ENCODE data around the gene BMPR1A. TPM values are rescaled to one million over a fixed set of nuclear protein-coding genes. Genes with fewer than 3 reads are reported as not detected.

BMPR1A gene
- total and polyA plus RNA-seq, 4 donors = 3.8 to 66.2 (median 19.7) TPM

DNA sequence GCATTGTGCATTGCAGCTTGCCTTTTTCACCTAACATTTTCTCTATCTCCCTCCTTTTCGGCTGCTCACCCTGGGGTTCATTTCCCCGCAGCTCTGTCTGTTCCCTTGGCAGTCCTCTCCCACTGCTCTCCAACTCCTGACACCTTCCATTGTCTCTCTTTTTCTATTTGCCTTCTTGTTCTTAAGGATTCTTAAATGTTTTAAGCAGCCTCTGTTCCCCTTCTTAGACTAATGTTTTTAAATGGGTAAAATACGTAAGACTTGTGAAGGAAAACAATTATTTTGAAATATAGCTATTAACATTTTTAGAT is 19.4 kb downstream of the BMPR1A start:
- Histone ChIP-seq H3K4me1 (ENCODE audit: control insufficient read depth in 5 of 5, insufficient read depth in 5 of 5, low read length in 5 of 5) (peaks cover 0 to 14% (median 5%) of the 10 kb centered on the region in 5 donors), H3K27me3 (ENCODE audit: control insufficient read depth in 3 of 3, insufficient read depth in 3 of 3, low read length in 2 of 3) (no peaks in the 10 kb centered on the region), H3K36me3 (ENCODE audit: control insufficient read depth in 4 of 4, insufficient read depth in 4 of 4, low read length in 4 of 4) (no peaks in the 10 kb centered on the region), H3K4me3 (no peak overlapping the region), H3K27ac (ENCODE audit: low read depth in 1 of 2, low read length in 1 of 2) (no peak overlapping the region), H3K9me3 (ENCODE audit: control insufficient read depth in 4 of 4, insufficient read depth in 3 of 4, low read length in 3 of 4) (no peaks in the 10 kb centered on the region), H3K9ac (ENCODE audit: insufficient read depth in 1 of 2, low read length in 2 of 2) (no peak overlapping the region)
- no peak for ATAC-seq (ENCODE audit: insufficient read depth, low FRiP score)
- 54 to 82% methylated on average over 3 of the region's 3 CpGs for WGBS, 2 donors
- TF ChIP-seq CTCF (IDR thresholded peaks at IDR 0.05; ENCODE audit: control extremely low read depth, extremely low read depth) = no peak
- DNase-seq = no peak

DNA sequence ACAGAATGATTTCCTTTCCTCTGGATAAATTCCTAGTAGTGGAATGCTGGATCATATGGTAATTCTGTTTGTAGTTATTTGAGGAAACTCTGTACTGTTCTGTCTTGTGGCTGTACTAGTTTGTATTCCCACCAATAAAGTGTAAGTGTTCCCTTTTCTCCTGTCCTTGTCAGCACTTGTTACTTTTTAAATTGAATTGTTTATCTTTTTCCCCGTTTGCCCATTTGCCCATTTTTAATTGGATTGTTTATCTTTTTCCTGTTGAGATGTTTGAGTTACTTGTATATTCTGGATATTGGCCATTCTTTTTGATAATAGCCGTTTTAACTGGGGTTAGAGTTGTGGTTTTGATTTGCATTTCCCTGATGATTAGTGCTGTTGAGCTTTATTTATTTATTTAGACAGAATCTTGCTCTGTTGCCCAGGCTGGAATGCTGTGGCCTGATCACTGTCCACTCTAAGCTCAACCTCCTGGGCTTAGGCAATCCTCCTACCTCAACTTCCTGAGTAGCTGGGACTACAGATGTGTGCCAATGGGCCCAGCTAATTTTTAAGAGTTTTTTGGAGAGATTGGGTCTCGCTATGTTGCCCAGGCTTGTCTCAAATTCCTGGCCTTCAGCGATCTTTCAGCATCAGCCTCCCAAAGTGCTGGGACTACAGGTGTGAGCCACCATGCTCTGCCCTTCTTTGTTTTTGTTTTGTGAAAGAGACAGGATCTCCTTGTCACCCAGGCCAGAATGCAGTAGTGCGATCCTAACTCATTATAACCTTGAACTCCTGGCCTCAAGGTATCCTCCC is 23.0 kb downstream of the BMPR1A start:
- Histone ChIP-seq H3K27me3 (ENCODE audit: control insufficient read depth in 3 of 3, insufficient read depth in 3 of 3, low read length in 2 of 3) (no peaks in the 10 kb centered on the region), H3K9me3 (ENCODE audit: control insufficient read depth in 4 of 4, insufficient read depth in 3 of 4, low read length in 3 of 4) (no peaks in the 10 kb centered on the region), H3K36me3 (ENCODE audit: control insufficient read depth in 4 of 4, insufficient read depth in 4 of 4, low read length in 4 of 4) (no peaks in the 10 kb centered on the region), H3K9ac (ENCODE audit: insufficient read depth in 1 of 2, low read length in 2 of 2) (no peak overlapping the region), H3K4me3 (no peak overlapping the region), H3K27ac (ENCODE audit: low read depth in 1 of 2, low read length in 1 of 2) (no peak overlapping the region), H3K4me1 (ENCODE audit: control insufficient read depth in 5 of 5, insufficient read depth in 5 of 5, low read length in 5 of 5) (peaks cover 0 to 19% (median 5%) of the 10 kb centered on the region in 5 donors)
- no peak for DNase-seq
- 64 to 67% methylated on average over 5 of the region's 5 CpGs for WGBS, 2 donors
- no peak for TF ChIP-seq CTCF (IDR thresholded peaks at IDR 0.05; ENCODE audit: control extremely low read depth, extremely low read depth)
- no peak for ATAC-seq (ENCODE audit: insufficient read depth, low FRiP score)

DNA sequence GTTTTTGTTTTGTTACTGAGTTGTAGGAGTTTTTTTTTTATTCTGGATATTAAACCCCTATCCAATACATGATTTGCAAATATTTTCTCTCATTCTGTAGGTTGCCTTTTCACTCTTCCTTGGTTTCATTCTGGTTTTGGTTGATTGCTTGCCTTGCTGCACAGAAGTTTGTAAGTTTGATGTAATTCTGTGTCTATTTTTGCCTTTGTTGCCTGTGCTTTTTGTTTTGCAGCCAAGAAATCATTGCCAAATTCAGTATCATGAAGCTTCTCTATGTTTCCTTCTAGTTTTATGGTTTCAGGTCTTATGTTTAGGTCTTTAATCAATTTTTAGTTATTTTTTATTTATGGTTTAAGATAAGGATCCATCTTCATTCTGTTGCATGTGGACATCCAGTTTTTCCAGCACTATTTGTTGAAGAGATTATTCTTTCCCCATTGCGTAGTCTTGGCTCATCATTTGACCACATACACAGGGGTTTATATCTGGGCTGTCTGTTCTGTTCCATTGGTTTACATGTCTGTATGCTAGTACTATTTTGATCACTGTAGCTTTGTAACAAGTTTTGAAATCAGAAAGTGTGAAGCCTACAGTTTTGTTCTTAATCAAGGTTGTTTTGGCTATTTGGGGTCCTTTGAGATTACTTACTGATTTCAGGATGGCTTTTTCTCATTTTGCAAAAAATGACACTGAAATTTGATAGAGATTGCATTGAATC is 26.4 kb downstream of the BMPR1A start:
- H3K9ac ChIP-seq (ENCODE audit: insufficient read depth in 1 of 2, low read length in 2 of 2) = no peak overlapping the region
- H3K36me3 ChIP-seq (ENCODE audit: control insufficient read depth in 4 of 4, insufficient read depth in 4 of 4, low read length in 4 of 4) = peaks cover 0 to 2% (median 0%) of the 10 kb centered on the region in 4 donors
- WGBS, 2 donors = 85 to 90% methylated on average over 1 of the region's 1 CpG
- H3K27me3 ChIP-seq (ENCODE audit: control insufficient read depth in 3 of 3, insufficient read depth in 3 of 3, low read length in 2 of 3) = no peaks in the 10 kb centered on the region
- H3K27ac ChIP-seq (ENCODE audit: low read depth in 1 of 2, low read length in 1 of 2) = no peak overlapping the region
- DNase-seq (no peak), ATAC-seq (ENCODE audit: insufficient read depth, low FRiP score) (no peak)
- no peak overlapping the region for H3K4me3 ChIP-seq
- no peak for TF ChIP-seq CTCF (IDR thresholded peaks at IDR 0.05; ENCODE audit: control extremely low read depth, extremely low read depth)
- H3K9me3 ChIP-seq (ENCODE audit: control insufficient read depth in 4 of 4, insufficient read depth in 3 of 4, low read length in 3 of 4) = no peaks in the 10 kb centered on the region
- peaks cover 0 to 19% (median 9%) of the 10 kb centered on the region in 5 donors for H3K4me1 ChIP-seq (ENCODE audit: control insufficient read depth in 5 of 5, insufficient read depth in 5 of 5, low read length in 5 of 5)
